ENCODE results near the gene SNX20. TPM values are rescaled to one million over a fixed set of nuclear protein-coding genes. Genes with fewer than 3 reads are reported as not detected.

The SNX20 gene
- total RNA-seq, 1 experiment from 2014 or later = not detected

DNA sequence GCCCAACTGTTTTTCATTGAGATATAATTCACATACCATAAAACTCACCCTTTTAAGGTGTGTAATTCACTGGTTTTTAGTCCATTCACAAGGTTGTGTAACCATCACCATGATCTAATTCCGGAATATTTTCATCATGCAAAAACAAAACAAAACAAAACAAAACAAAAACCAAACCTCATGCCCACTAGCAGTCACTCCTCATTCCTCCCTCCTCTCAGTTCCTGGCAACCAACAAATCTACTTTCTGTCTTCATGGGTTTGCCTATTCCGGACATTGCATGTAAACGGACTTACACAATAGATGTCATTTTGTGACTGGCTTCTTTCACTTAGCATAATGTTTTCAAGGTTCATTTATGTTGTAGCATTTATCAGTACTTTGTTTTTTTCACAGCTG lies 7.8 kb upstream of the SNX20 start:
- no peak overlapping the region for H3K23ac ChIP-seq (ENCODE audit: insufficient read length, low read depth, low read length)
- H3K9ac ChIP-seq (ENCODE audit: extremely low read depth, insufficient read length, low read length) = no peak overlapping the region
- no peak overlapping the region for H2BK20ac ChIP-seq (ENCODE audit: low read depth, low read length, poor library complexity, severe bottlenecking)
- H4K8ac ChIP-seq (replicated peaks; ENCODE audit: insufficient read length, low read depth, low read length) = no peak overlapping the region
- H2AFZ ChIP-seq (ENCODE audit: low read length) = no peak overlapping the region
- H3K4me1 Mint-ChIP-seq = peaks cover 4 to 6% of the 10 kb centered on the region in 2 experiments
- no CpG with 5 or more reads among the region's 3 CpGs for WGBS (ENCODE audit: extremely low coverage, insufficient read length, low lambda C conversion rate)
- no peaks in the 10 kb centered on the region for H3K79me1 ChIP-seq (ENCODE audit: insufficient read depth, low read depth, low read length, poor library complexity, severe bottlenecking)
- no peaks in the 10 kb centered on the region for H4K20me1 ChIP-seq (ENCODE audit: control insufficient read depth, insufficient read depth, insufficient read length)
- TF ChIP-seq, protein P1, sequence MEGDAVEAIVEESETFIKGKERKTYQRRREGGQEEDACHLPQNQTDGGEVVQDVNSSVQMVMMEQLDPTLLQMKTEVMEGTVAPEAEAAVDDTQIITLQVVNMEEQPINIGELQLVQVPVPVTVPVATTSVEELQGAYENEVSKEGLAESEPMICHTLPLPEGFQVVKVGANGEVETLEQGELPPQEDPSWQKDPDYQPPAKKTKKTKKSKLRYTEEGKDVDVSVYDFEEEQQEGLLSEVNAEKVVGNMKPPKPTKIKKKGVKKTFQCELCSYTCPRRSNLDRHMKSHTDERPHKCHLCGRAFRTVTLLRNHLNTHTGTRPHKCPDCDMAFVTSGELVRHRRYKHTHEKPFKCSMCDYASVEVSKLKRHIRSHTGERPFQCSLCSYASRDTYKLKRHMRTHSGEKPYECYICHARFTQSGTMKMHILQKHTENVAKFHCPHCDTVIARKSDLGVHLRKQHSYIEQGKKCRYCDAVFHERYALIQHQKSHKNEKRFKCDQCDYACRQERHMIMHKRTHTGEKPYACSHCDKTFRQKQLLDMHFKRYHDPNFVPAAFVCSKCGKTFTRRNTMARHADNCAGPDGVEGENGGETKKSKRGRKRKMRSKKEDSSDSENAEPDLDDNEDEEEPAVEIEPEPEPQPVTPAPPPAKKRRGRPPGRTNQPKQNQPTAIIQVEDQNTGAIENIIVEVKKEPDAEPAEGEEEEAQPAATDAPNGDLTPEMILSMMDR (conservative IDR thresholded peaks at IDR 0.05) = no peak
- no peak overlapping the region for H2BK5ac ChIP-seq (ENCODE audit: insufficient read length, low read length)
- no peaks in the 10 kb centered on the region for H3K36me3 Mint-ChIP-seq (ENCODE audit: insufficient read depth in 1 of 3, low read depth in 3 of 3)
- H2AK5ac ChIP-seq (ENCODE audit: insufficient read length, low read length) = no peak overlapping the region
- no peaks in the 10 kb centered on the region for H3K79me2 ChIP-seq (ENCODE audit: insufficient read depth, low read length)
- H3K4ac ChIP-seq (ENCODE audit: low read depth, low read length) = no peak overlapping the region
- no peak overlapping the region for H3K4me2 ChIP-seq (ENCODE audit: insufficient read depth, insufficient read length, low read length)
- no peak overlapping the region for H3T11ph ChIP-seq (ENCODE audit: low read length)
- no peak overlapping the region for H3K27ac Mint-ChIP-seq
- no peak overlapping the region for H4K91ac ChIP-seq (ENCODE audit: insufficient read length, low read depth, low read length)
- H3K4me3 Mint-ChIP-seq = no peak overlapping the region
- no peak overlapping the region for H3K14ac ChIP-seq (ENCODE audit: insufficient read depth, low read length)
- no peak overlapping the region for H3K27ac ChIP-seq (ENCODE audit: insufficient read length, low read depth, low read length)
- no peaks in the 10 kb centered on the region for H3K9me3 ChIP-seq (ENCODE audit: control insufficient read depth, low read depth, low read length)
- no peak overlapping the region for H3K56ac ChIP-seq (ENCODE audit: insufficient read length, low read depth, low read length)
- H3K4me1 ChIP-seq (ENCODE audit: insufficient read depth, low read length) = no peaks in the 10 kb centered on the region
- H2BK120ac ChIP-seq (ENCODE audit: low read depth, low read length, poor library complexity, severe bottlenecking) = no peak overlapping the region
- no peak overlapping the region for H2BK15ac ChIP-seq (ENCODE audit: low read depth, low read length)
- H4K5ac ChIP-seq (ENCODE audit: insufficient read length, low read depth, low read length) = no peak overlapping the region
- H3K18ac ChIP-seq (ENCODE audit: insufficient read length, low read depth, low read length) = no peak overlapping the region
- DNase-seq = no peak
- peaks cover 6% of the 10 kb centered on the region for H3K23me2 ChIP-seq (ENCODE audit: insufficient read length, low read depth, low read length, poor library complexity, severe bottlenecking)
- H3K27me3 ChIP-seq (ENCODE audit: insufficient read depth, low read length) = peaks cover 6% of the 10 kb centered on the region; the same call in 1 of the 2 replicates
- peaks cover 31% of the 10 kb centered on the region for H3K27me3 Mint-ChIP-seq (ENCODE audit: low read depth)
- no peak overlapping the region for H2BK12ac ChIP-seq (ENCODE audit: insufficient read length, low read depth, low read length)
- H3K9me3 Mint-ChIP-seq = no peaks in the 10 kb centered on the region; a peak in 2 of 5 replicates

Measured in H9 (cell line).